H1 (cell line): ENCODE data around the gene CPO. TPM values are rescaled to one million over a fixed set of nuclear protein-coding genes. Genes with fewer than 3 reads are reported as not detected.

Experiments
- CTCF ChIA-PET: fragments of 300-600 bp; sonication (Branson Sonifier 250); formaldehyde crosslinking; loops from one replicate; lab custom pipeline; 2021; ENCODE audit not compliant: partially characterized antibody; lab: Charles Lee
- POLR2A ChIA-PET: fragments of 300-600 bp; sonication (Branson Sonifier 250); formaldehyde crosslinking; loops from one replicate; lab custom pipeline; 2021; ENCODE audit warnings: inconsistent platforms; ENCODE audit not compliant: partially characterized antibody; lab: Charles Lee
- DNase-seq, 2 experiments: peaks; one replicate each; pipeline versions ENCODE4 v3.0.0 to v3.0.0-alpha.2; 2010 to 2022; ENCODE audit warnings: low spot score in 2 of 2, low read depth in 1 of 2, mixed read lengths in 1 of 2
- FAIRE-seq: peaks from 2 replicates; lab custom pipeline; 2011; peaks lifted over from hg19 to GRCh38; lab: Jason Lieb, UNC
- H2AFZ ChIP-seq: 2 replicates; pipeline ENCODE4 v1.8.1; 2012; ENCODE audit warnings: low read length, inconsistent platforms
- H2AK5ac ChIP-seq: 2 replicates; pipeline ENCODE4 v1.6.1; 2013; ENCODE audit warnings: low read depth, low read length
- H2BK120ac ChIP-seq: replicated peaks from 2 replicates; pipeline ENCODE3; 2013; ENCODE audit warnings: low read depth, low read length, inconsistent platforms
- H2BK12ac ChIP-seq: 2 replicates; pipeline ENCODE4 v1.6.1; 2013; ENCODE audit warnings: low read depth, low read length
- H2BK15ac ChIP-seq: 2 replicates; pipeline ENCODE4 v1.6.1; 2013; ENCODE audit warnings: low read length
- H2BK20ac ChIP-seq: 2 replicates; pipeline ENCODE4 v1.6.1; 2013; ENCODE audit warnings: low read length
- H2BK5ac ChIP-seq: 2 replicates; pipeline ENCODE4 v1.6.1; 2013; ENCODE audit warnings: low read depth, low read length
- H3K14ac ChIP-seq: 2 replicates; pipeline ENCODE4 v1.6.1; 2013; ENCODE audit warnings: inconsistent platforms; ENCODE audit not compliant: insufficient read length
- H3K18ac ChIP-seq: 2 replicates; pipeline ENCODE4 v1.6.1; 2013; ENCODE audit warnings: low read length; ENCODE audit errors: extremely low read depth
- H3K23ac ChIP-seq: 2 replicates; pipeline ENCODE4 v1.6.1; 2013; ENCODE audit warnings: inconsistent platforms; ENCODE audit not compliant: insufficient read length
- H3K23me2 ChIP-seq: 2 replicates; pipeline ENCODE4 v1.6.1; 2013; ENCODE audit warnings: low read depth, low read length
- H3K27ac ChIP-seq: 2 replicates; pipeline ENCODE4 v1.6.1; 2011; ENCODE audit warnings: low read depth, low read length, inconsistent platforms
- H3K27me3 ChIP-seq, 4 experiments: replicated peaks in 1 of 4; 1 replicate in 1 of 4; 2 replicates in 3 of 4; pipeline versions ENCODE4 v1.6.1 to v1.8.1; 2011 to 2013; ENCODE audit warnings: low read length in 3 of 4, mild to moderate bottlenecking in 3 of 4, inconsistent platforms in 2 of 4, mixed read lengths in 2 of 4, moderate library complexity in 1 of 4; ENCODE audit not compliant: control insufficient read depth in 3 of 4, insufficient read depth in 3 of 4; ENCODE audit errors: extremely low read depth in 1 of 4
- H3K36me3 ChIP-seq, 4 experiments: 2 replicates each; pipeline versions ENCODE4 v1.6.1 to v1.8.1; 2011 to 2013; ENCODE audit warnings: mild to moderate bottlenecking in 4 of 4, low read length in 3 of 4, moderate library complexity in 2 of 4, control low read depth in 1 of 4, inconsistent platforms in 1 of 4; ENCODE audit not compliant: insufficient read depth in 4 of 4, control insufficient read depth in 2 of 4
- H3K4ac ChIP-seq: replicated peaks from 2 replicates; pipeline ENCODE3; 2013; ENCODE audit warnings: low read length, low read depth, mixed read lengths, inconsistent platforms; ENCODE audit not compliant: insufficient read length
- H3K4me1 ChIP-seq, 4 experiments: replicated peaks in 1 of 4; 1 replicate in 1 of 4; 2 replicates in 3 of 4; pipeline versions ENCODE4 v1.6.1 to v1.8.1; 2011 to 2013; ENCODE audit warnings: low read length in 3 of 4, inconsistent platforms in 2 of 4, mixed read lengths in 1 of 4; ENCODE audit not compliant: insufficient read depth in 4 of 4, control insufficient read depth in 3 of 4
- H3K4me2 ChIP-seq, 2 experiments: 2 replicates each; pipeline versions ENCODE4 v1.6.1 to v1.8.1; 2011 to 2013; ENCODE audit warnings: low read depth in 2 of 2, low read length in 2 of 2, control low read depth in 1 of 2, inconsistent platforms in 1 of 2, mild to moderate bottlenecking in 1 of 2; ENCODE audit not compliant: insufficient read depth in 1 of 2
- H3K4me3 ChIP-seq, 4 experiments: fragments of 200-600, 300-600 bp in 1 of 4; sonication (generic), shearing (Covaris generic), sonication (Bioruptor Twin) in 1 of 4; 2 replicates each; pipeline versions ENCODE4 v1.5.1 to v1.8.1; 2011 to 2016; ENCODE audit warnings: low read length in 4 of 4, low read depth in 3 of 4, control low read depth in 2 of 4, inconsistent platforms in 2 of 4, mild to moderate bottlenecking in 2 of 4, mixed read lengths in 1 of 4, moderate library complexity in 1 of 4; ENCODE audit not compliant: insufficient read depth in 2 of 4; ENCODE audit errors: extremely low read depth in 1 of 4
- H3K56ac ChIP-seq: replicated peaks from 2 replicates; pipeline ENCODE3; 2013; ENCODE audit warnings: low read depth, mild to moderate bottlenecking, mixed read lengths, low read length, inconsistent platforms; ENCODE audit not compliant: insufficient read length
- H3K79me1 ChIP-seq: 2 replicates; pipeline ENCODE4 v1.6.1; 2013; ENCODE audit warnings: low read depth, low read length, control low read depth
- H3K79me2 ChIP-seq, 2 experiments: 2 replicates each; pipeline versions ENCODE4 v1.6.1 to v1.8.1; 2012 to 2013; ENCODE audit warnings: low read length in 2 of 2, mild to moderate bottlenecking in 2 of 2, inconsistent platforms in 1 of 2; ENCODE audit not compliant: insufficient read depth in 2 of 2, control insufficient read depth in 1 of 2
- H3K9ac ChIP-seq, 4 experiments: replicated peaks in 1 of 4; 1 replicate in 1 of 4; 2 replicates in 3 of 4; pipeline versions ENCODE4 v1.6.1 to v1.8.1; 2011 to 2013; ENCODE audit warnings: low read depth in 3 of 4, low read length in 3 of 4, control low read depth in 2 of 4, mild to moderate bottlenecking in 2 of 4, moderate library complexity in 2 of 4, inconsistent platforms in 1 of 4; ENCODE audit errors: extremely low read depth in 1 of 4
- H3K9me3 ChIP-seq, 2 experiments: 2 replicates each; pipeline versions ENCODE4 v1.6.1 to v1.8.1; 2012 to 2013; ENCODE audit warnings: mild to moderate bottlenecking in 2 of 2, moderate library complexity in 2 of 2, control low read depth in 1 of 2, inconsistent platforms in 1 of 2, low read depth in 1 of 2, low read length in 1 of 2, mixed read lengths in 1 of 2; ENCODE audit not compliant: insufficient read depth in 2 of 2
- H4K20me1 ChIP-seq, 2 experiments: replicated peaks in 1 of 2; 2 replicates each; pipeline versions ENCODE3 to v1.8.1; 2011 to 2013; ENCODE audit warnings: inconsistent platforms in 2 of 2, low read length in 2 of 2, mild to moderate bottlenecking in 1 of 2; ENCODE audit not compliant: insufficient read depth in 2 of 2, control insufficient read depth in 1 of 2
- H4K5ac ChIP-seq: 2 replicates; pipeline ENCODE4 v1.6.1; 2013; ENCODE audit warnings: low read length, low read depth, mixed read lengths, inconsistent platforms; ENCODE audit not compliant: insufficient read length
- H4K8ac ChIP-seq: 2 replicates; pipeline ENCODE4 v1.8.0; 2013; ENCODE audit warnings: mild to moderate bottlenecking, moderate library complexity, low read length, inconsistent platforms; ENCODE audit not compliant: insufficient read depth; ENCODE audit errors: extremely low read depth
- H4K91ac ChIP-seq: replicated peaks from 2 replicates; pipeline ENCODE3; 2013; ENCODE audit warnings: low read length, mixed read lengths, inconsistent platforms; ENCODE audit not compliant: insufficient read length
- CBX5 ChIP-seq: fragments of 300-800, 300-1000 bp; sonication (generic); IDR thresholded peaks from 2 replicates; pipeline ENCODE4 v1.7.1; 2016; ENCODE audit warnings: antibody characterized with exemption, low read length, low read depth
- EP300 ChIP-seq, 2 experiments: IDR thresholded peaks; 1 replicate in 1 of 2; 2 replicates in 1 of 2; pipeline ENCODE4 v1.6.1; 2011 to 2012; ENCODE audit warnings: low read depth in 2 of 2, low read length in 2 of 2, mild to moderate bottlenecking in 2 of 2, borderline replicate concordance in 1 of 2, inconsistent platforms in 1 of 2, moderate library complexity in 1 of 2
- EZH2 ChIP-seq: fragments of 200-600 bp; sonication (generic); IDR thresholded peaks from 2 replicates; pipeline ENCODE4 v1.7.1; 2012; ENCODE audit warnings: low read depth, mild to moderate bottlenecking, moderate library complexity, low read length, inconsistent platforms; ENCODE audit not compliant: severe bottlenecking
- HDAC6 ChIP-seq: IDR thresholded peaks from one replicate; pipeline ENCODE4 v1.7.1; 2012; ENCODE audit warnings: low read depth, mild to moderate bottlenecking, inconsistent platforms, low read length, moderate library complexity
- KDM4A ChIP-seq: IDR thresholded peaks from one replicate; pipeline ENCODE4 v1.7.1; 2012; ENCODE audit warnings: low read depth, mild to moderate bottlenecking, moderate library complexity, low read length, inconsistent platforms; ENCODE audit not compliant: severe bottlenecking
- POLR2AphosphoS5 ChIP-seq: IDR thresholded peaks from 2 replicates; pipeline ENCODE4 v1.6.1; 2011; ENCODE audit warnings: low read depth, low read length
- SIRT6 ChIP-seq: IDR thresholded peaks from one replicate; pipeline ENCODE4 v1.7.1; 2012; ENCODE audit warnings: low read length, inconsistent platforms
- YY1 ChIP-seq: IDR thresholded peaks from 2 replicates; pipeline ENCODE4 v1.6.1; 2011; ENCODE audit warnings: low read depth, mild to moderate bottlenecking, low read length
- WGBS, 2 experiments: shearing (Covaris generic) in 1 of 2; methylation state at CpG; one replicate each; pipeline versions ENCODE4 v1.1.6 to v1.1.7; 2013 to 2015; ENCODE audit warnings: low lambda C conversion rate in 2 of 2, mixed read lengths in 2 of 2, inconsistent platforms in 1 of 2, low coverage in 1 of 2, missing lambda C conversion rate in 1 of 2; ENCODE audit not compliant: insufficient replicate concordance in 2 of 2, insufficient coverage in 1 of 2, insufficient read length in 1 of 2; ENCODE audit errors: extremely low coverage in 1 of 2, missing lambda C conversion rate in 1 of 2; 5-methylcytosine and 5-hydroxymethylcytosine counted together
- polyA plus RNA-seq, 7 experiments: library from polyadenylated mRNA; depleted of rRNA in 3 of 7; stranded (reverse) in 5 of 7; unstranded in 2 of 7; fragments of >200 nt in 5 of 7; fragments of 200-250 nt in 2 of 7; gene quantifications; 1 replicate in 5 of 7; 2 replicates in 1 of 7; 4 replicates in 1 of 7; pipeline versions ENCODE4 v1.2.1 to v1.2.3, GENCODE V29; 2011 to 2013; ENCODE audit warnings: missing spikeins in 2 of 7, mixed read lengths in 2 of 7
- total RNA-seq: library from RNA; stranded (reverse); fragmentation: NEBNext Ultra II Directional; extraction: Animal tissue kit (Norgen Biotek cat#: 25700); gene quantifications from 2 replicates; pipeline ENCODE4 v1.2.1, GENCODE V29; 2021
- TF ChIP-seq, protein P1 (sequence below): IDR thresholded peaks from 2 replicates; pipeline ENCODE4 v1.6.1; 2011; ENCODE audit warnings: low read depth, mild to moderate bottlenecking, low read length; ENCODE audit not compliant: insufficient read depth
- TF ChIP-seq, protein P2 (sequence below): IDR thresholded peaks from 2 replicates; pipeline ENCODE4 v1.6.1; 2012; ENCODE audit warnings: inconsistent platforms

CPO gene
- total and polyA plus RNA-seq, 2 of the 8 experiments (the other 6 are each of a cell fraction or from before 2014, with no cell fraction given) = 1.3 TPM

DNA sequence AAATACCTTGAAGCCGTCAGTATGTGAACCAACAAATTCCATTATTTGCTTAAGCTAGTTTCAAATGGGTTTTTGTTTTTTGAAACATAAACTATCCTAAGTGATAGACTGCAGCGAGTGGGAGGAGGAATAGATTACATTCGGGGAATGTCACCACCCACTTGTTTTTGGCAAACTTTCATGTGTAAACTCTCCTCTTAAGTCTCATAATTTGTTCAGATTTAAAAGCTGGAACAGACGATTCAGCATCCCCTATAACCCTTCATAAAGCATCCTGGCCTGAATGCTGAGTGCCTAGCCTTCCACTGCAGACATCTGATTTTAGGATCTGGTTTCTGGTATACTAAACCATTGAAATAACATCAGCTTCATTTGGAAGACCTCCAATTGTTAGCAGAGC lies 51.0 kb downstream of the CPO start:
- Histone ChIP-seq H3K23ac (no peak overlapping the region), H3K56ac (no peak overlapping the region), H3K4me1 (no peaks in the 10 kb centered on the region), H2AK5ac (no peak overlapping the region), H3K4ac (no peak overlapping the region), H3K27ac (no peak overlapping the region), H3K4me2 (no peak overlapping the region), H4K20me1 (no peaks in the 10 kb centered on the region), H4K8ac (no peak overlapping the region), H3K4me3 (no peak overlapping the region), H3K79me2 (no peaks in the 10 kb centered on the region), H2BK15ac (no peak overlapping the region), H2BK12ac (no peak overlapping the region), H4K91ac (no peak overlapping the region), H2BK5ac (no peak overlapping the region)
- CTCF ChIA-PET = interaction anchor here (0.6 to 5.1 kb wide), 27 partner anchors 9 to 486 kb away, joined by 3 to 38 read pairs (median 4); no protein-coding TSS in a partner anchor
- TF ChIP-seq YY1 = no peak
- no peak for TF ChIP-seq EP300 (IDR thresholded peaks at IDR 0.05; ENCODE audit: borderline replicate concordance in 1 of 2, low read depth in 2 of 2, low read length in 2 of 2)
- no peak for TF ChIP-seq SIRT6
- no peak for TF ChIP-seq HDAC6
- TF ChIP-seq, protein P1, sequence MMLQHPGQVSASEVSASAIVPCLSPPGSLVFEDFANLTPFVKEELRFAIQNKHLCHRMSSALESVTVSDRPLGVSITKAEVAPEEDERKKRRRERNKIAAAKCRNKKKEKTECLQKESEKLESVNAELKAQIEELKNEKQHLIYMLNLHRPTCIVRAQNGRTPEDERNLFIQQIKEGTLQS = no peak
- no peak for TF ChIP-seq CBX5
- TF ChIP-seq, protein P2, sequence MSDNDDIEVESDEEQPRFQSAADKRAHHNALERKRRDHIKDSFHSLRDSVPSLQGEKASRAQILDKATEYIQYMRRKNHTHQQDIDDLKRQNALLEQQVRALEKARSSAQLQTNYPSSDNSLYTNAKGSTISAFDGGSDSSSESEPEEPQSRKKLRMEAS = no peak
- no peak for TF ChIP-seq EZH2
- TF ChIP-seq KDM4A = no peak
- TF ChIP-seq POLR2AphosphoS5 = no peak
- TF ChIP-seq, all 59 proteins: peak for 0
- no peak for DNase-seq
- WGBS, 2 experiments = 96% methylated on average over 4 of the region's 4 CpGs; no CpG with 5 or more reads in 1 of the 2 experiments
- H3K79me1 ChIP-seq = no peaks in the 10 kb centered on the region
- H3K14ac ChIP-seq = no peak overlapping the region
- H3K9me3 ChIP-seq = no peaks in the 10 kb centered on the region
- POLR2A ChIA-PET = interaction anchor here (1.1 to 2.0 kb wide), 2 partner anchors 17 to 175 kb away, joined by 3 to 7 read pairs; partner anchors contain the start of gene KLF7
- no peak for FAIRE-seq
- no peak overlapping the region for H2BK20ac ChIP-seq
- no peak overlapping the region for H4K5ac ChIP-seq
- no peaks in the 10 kb centered on the region; the same call in 1 of the 2 replicates for H3K23me2 ChIP-seq
- H3K18ac ChIP-seq = no peak overlapping the region
- no peak overlapping the region for H2BK120ac ChIP-seq
- H3K9ac ChIP-seq = no peak overlapping the region
- H3K27me3 ChIP-seq = no peaks in the 10 kb centered on the region
- H2AFZ ChIP-seq = no peak overlapping the region
- no peaks in the 10 kb centered on the region for H3K36me3 ChIP-seq
